ENCODE results near the gene HTR4. TPM values are rescaled to one million over a fixed set of nuclear protein-coding genes. Genes with fewer than 3 reads are reported as not detected.
A peak's percentile ranks its signal among the peaks of the same experiment; 100 is the strongest.

Gene HTR4
- polyA plus RNA-seq, 3 donors = not detected

DNA sequence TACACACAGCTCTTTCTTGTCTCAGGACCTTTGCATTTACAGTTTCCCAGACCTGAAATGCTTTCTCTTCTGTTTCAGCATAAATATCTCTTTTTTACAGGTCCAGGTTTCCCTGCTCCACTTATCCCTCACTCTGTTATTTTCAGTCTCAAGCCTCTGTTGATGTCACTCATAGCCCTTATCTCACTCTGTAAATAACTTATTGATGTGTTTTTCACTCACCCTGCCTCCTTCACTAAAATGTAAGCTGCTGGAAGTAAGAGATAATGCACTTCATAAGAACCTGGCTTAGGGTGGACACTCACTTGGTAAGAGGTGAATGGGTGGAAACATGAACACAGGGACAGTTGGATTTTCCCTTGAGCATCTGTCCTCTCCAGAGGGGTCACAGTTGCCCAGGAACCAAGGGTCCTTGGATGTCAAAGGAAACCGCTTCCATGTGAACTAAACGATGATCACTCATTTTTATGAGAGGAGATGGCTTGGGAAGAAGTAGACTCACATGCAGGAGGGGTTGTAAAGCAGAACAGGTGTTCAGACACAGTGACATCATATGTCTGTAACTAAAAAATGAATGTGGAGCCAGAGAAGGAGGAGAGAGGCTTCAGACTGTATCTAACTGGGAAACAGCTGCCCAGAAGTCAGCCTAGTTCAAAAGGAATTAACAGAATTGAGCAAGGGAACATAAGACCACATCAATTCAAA, 5.5 kb upstream of the HTR4 start:
- Mint-ChIP-seq H3K27me3 (ENCODE audit: low read depth in 3 of 3) (peaks cover 20 to 34% (median 32%) of the 10 kb centered on the region in 3 donors), H3K4me1 (no peaks in the 10 kb centered on the region)
- TF ChIP-seq, protein P1, sequence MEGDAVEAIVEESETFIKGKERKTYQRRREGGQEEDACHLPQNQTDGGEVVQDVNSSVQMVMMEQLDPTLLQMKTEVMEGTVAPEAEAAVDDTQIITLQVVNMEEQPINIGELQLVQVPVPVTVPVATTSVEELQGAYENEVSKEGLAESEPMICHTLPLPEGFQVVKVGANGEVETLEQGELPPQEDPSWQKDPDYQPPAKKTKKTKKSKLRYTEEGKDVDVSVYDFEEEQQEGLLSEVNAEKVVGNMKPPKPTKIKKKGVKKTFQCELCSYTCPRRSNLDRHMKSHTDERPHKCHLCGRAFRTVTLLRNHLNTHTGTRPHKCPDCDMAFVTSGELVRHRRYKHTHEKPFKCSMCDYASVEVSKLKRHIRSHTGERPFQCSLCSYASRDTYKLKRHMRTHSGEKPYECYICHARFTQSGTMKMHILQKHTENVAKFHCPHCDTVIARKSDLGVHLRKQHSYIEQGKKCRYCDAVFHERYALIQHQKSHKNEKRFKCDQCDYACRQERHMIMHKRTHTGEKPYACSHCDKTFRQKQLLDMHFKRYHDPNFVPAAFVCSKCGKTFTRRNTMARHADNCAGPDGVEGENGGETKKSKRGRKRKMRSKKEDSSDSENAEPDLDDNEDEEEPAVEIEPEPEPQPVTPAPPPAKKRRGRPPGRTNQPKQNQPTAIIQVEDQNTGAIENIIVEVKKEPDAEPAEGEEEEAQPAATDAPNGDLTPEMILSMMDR (IDR thresholded peaks at IDR 0.05) = no peak

DNA sequence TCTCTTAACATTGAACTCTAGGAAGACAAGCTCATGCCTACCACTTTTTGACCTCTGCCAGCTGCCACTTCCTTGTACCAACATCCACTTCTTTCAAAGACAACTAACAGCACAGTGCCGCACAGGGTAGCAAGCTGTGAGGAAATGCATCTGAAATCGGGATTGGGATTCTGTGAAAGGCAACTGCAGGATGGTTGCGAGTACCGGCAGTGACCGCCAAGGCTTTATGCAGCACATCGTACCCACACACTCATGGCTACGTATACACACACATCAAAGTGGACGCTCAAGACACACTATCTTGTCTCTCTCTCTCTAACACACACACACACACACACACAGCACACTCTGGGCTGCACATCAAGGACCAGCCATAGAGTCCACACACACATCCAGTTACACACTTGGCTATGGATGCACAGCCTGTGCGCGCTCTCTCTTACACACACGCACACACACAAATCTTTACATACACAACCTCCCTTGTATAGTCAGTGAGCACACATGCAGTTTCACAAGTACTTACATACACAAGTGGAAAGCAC, 964 bp downstream of the HTR4 start:
- Histone ChIP-seq H3K4me2 (replicated peaks; ENCODE audit: extremely low read depth, low read length, poor library complexity, severe bottlenecking) (no peak overlapping the region), H3K79me2 (ENCODE audit: insufficient read depth, low read length) (no peaks in the 10 kb centered on the region), H3K9ac (ENCODE audit: insufficient read depth, low read length, poor library complexity, severe bottlenecking) (no peak overlapping the region), H3K27ac (ENCODE audit: low read depth in 1 of 2, low read length in 2 of 2) (no peak overlapping the region), H3K4me3 (replicated peaks in 1 of 3; ENCODE audit: low read depth in 2 of 3, low read length in 3 of 3) (no peak overlapping the region), H3K27me3 (ENCODE audit: control insufficient read depth in 2 of 2, insufficient read depth in 2 of 2, low read length in 2 of 2) (peaks cover 41 to 48% of the 10 kb centered on the region in 2 donors), H4K20me1 (ENCODE audit: insufficient read depth, low read length) (no peaks in the 10 kb centered on the region), H2AFZ (ENCODE audit: insufficient read depth, low read depth, low read length, poor library complexity, severe bottlenecking) (no peak overlapping the region), H3K4me1 (ENCODE audit: control insufficient read depth in 1 of 2, insufficient read depth in 2 of 2, low read length in 2 of 2) (no peaks in the 10 kb centered on the region), H3K36me3 (replicated peaks in 1 of 2; ENCODE audit: control insufficient read depth in 1 of 2, insufficient read depth in 2 of 2, low read length in 2 of 2) (no peaks in the 10 kb centered on the region), H3K9me3 (replicated peaks in 1 of 2; ENCODE audit: control insufficient read depth in 1 of 2, insufficient read depth in 1 of 2, low read length in 2 of 2) (peaks cover 0 to 7% of the 10 kb centered on the region in 2 donors)
- Mint-ChIP-seq H3K36me3 (no peaks in the 10 kb centered on the region), H3K4me1 (peaks cover 2% of the 10 kb centered on the region), H3K27ac (no peak overlapping the region), H3K9me3 (peaks cover 0 to 5% (median 0%) of the 10 kb centered on the region in 7 donors), H3K4me3 (peak overlapping the region in 1 of 2 donors; percentile 78), H3K27me3 (ENCODE audit: low read depth in 3 of 3) (peaks cover 34 to 51% (median 46%) of the 10 kb centered on the region in 3 donors)
- WGBS (ENCODE audit: insufficient coverage) = 93% methylated on average over 11 of the region's 11 CpGs
- no peak for DNase-seq
- TF ChIP-seq, protein P1 (IDR thresholded peaks at IDR 0.05) = no peak
- intact Hi-C loops (cut with micrococcal nuclease) = no loop called here

More for the DNA sequence above, 5.5 kb upstream of the HTR4 start:
- H3K36me3 Mint-ChIP-seq = no peaks in the 10 kb centered on the region
- H2AFZ ChIP-seq (ENCODE audit: insufficient read depth, low read depth, low read length, poor library complexity, severe bottlenecking) = no peak overlapping the region
- H3K79me2 ChIP-seq (ENCODE audit: insufficient read depth, low read length) = no peaks in the 10 kb centered on the region
- H3K4me2 ChIP-seq (replicated peaks; ENCODE audit: extremely low read depth, low read length, poor library complexity, severe bottlenecking) = no peak overlapping the region
- H3K9me3 Mint-ChIP-seq = peaks cover 0 to 3% (median 0%) of the 10 kb centered on the region in 7 donors
- no peak overlapping the region for H3K27ac ChIP-seq (ENCODE audit: low read depth in 1 of 2, low read length in 2 of 2)
- WGBS (ENCODE audit: insufficient coverage) = 92% methylated on average over 2 of the region's 2 CpGs
- no peaks in the 10 kb centered on the region for H4K20me1 ChIP-seq (ENCODE audit: insufficient read depth, low read length)
- no peaks in the 10 kb centered on the region for H3K4me1 ChIP-seq (ENCODE audit: control insufficient read depth in 1 of 2, insufficient read depth in 2 of 2, low read length in 2 of 2)
- no peak overlapping the region for H3K27ac Mint-ChIP-seq
- peaks cover 20% of the 10 kb centered on the region in 2 donors for H3K27me3 ChIP-seq (ENCODE audit: control insufficient read depth in 2 of 2, insufficient read depth in 2 of 2, low read length in 2 of 2)
- no peaks in the 10 kb centered on the region for H3K36me3 ChIP-seq (replicated peaks in 1 of 2; ENCODE audit: control insufficient read depth in 1 of 2, insufficient read depth in 2 of 2, low read length in 2 of 2)
- DNase-seq = no peak
- H3K4me3 ChIP-seq (replicated peaks in 1 of 3; ENCODE audit: low read depth in 2 of 3, low read length in 3 of 3) = no peak overlapping the region
- intact Hi-C loops (cut with micrococcal nuclease) = no loop called here
- H3K9me3 ChIP-seq (replicated peaks in 1 of 2; ENCODE audit: control insufficient read depth in 1 of 2, insufficient read depth in 1 of 2, low read length in 2 of 2) = no peaks in the 10 kb centered on the region
- H3K9ac ChIP-seq (ENCODE audit: insufficient read depth, low read length, poor library complexity, severe bottlenecking) = no peak overlapping the region
- no peak overlapping the region for H3K4me3 Mint-ChIP-seq
